ENCODE data around the gene SLC17A7. TPM values are rescaled to one million over a fixed set of nuclear protein-coding genes. Genes with fewer than 3 reads are reported as not detected.

SLC17A7 gene
- total and polyA plus RNA-seq, 4 donors: 0.15 to 4.7 (median 0.75) TPM

GRCh38 chr19:49391581-49392399, 49.5 kb downstream of the SLC17A7 start:
- DNase-seq: peak; percentile 86 to 91
- peak; percentile 71 for ATAC-seq (ENCODE audit: low FRiP score)
- H3K27ac ChIP-seq (ENCODE audit: low read depth in 1 of 2, low read length in 2 of 2): no peak overlapping the region
- WGBS, 2 donors: 16 to 27% methylated on average over 14 of the region's 14 CpGs
- no peaks in the 10 kb centered on the region for H3K36me3 ChIP-seq (ENCODE audit: control insufficient read depth in 1 of 2, insufficient read depth in 2 of 2, low read length in 1 of 2)
- intact Hi-C loops (cut with DNase I): loop anchor here (1.0 to 10.0 kb wide), 3 partner anchors 51 to 153 kb away; no protein-coding TSS in a partner anchor
- H3K9me3 ChIP-seq (ENCODE audit: control insufficient read depth, low read length): no peaks in the 10 kb centered on the region
- H3K27me3 ChIP-seq (ENCODE audit: control insufficient read depth in 1 of 2, insufficient read depth in 2 of 2, low read length in 1 of 2): no peaks in the 10 kb centered on the region
- no peaks in the 10 kb centered on the region for H3K4me1 ChIP-seq (ENCODE audit: control insufficient read depth in 1 of 2, insufficient read depth in 2 of 2, low read length in 2 of 2)
- no peak overlapping the region for H3K4me3 ChIP-seq (ENCODE audit: low read length in 2 of 2)

GRCh38 chr19:49390929-49391359, 50.4 kb downstream of the SLC17A7 start:
- Histone ChIP-seq H3K27me3 (ENCODE audit: control insufficient read depth in 1 of 2, insufficient read depth in 2 of 2, low read length in 1 of 2) (no peaks in the 10 kb centered on the region), H3K4me1 (ENCODE audit: control insufficient read depth in 1 of 2, insufficient read depth in 2 of 2, low read length in 2 of 2) (no peaks in the 10 kb centered on the region), H3K36me3 (ENCODE audit: control insufficient read depth in 1 of 2, insufficient read depth in 2 of 2, low read length in 1 of 2) (no peaks in the 10 kb centered on the region), H3K4me3 (ENCODE audit: low read length in 2 of 2) (no peak overlapping the region), H3K27ac (ENCODE audit: low read depth in 1 of 2, low read length in 2 of 2) (no peak overlapping the region), H3K9me3 (ENCODE audit: control insufficient read depth, low read length) (no peaks in the 10 kb centered on the region)
- ATAC-seq (ENCODE audit: low FRiP score) (no peak), DNase-seq (no peak)
- WGBS, 2 donors: 43 to 51% methylated on average over 9 of the region's 9 CpGs
- intact Hi-C loops (cut with DNase I): loop anchor here in 1 of 2 donors (2.0 to 10.0 kb wide), 2 partner anchors 52 to 154 kb away; no protein-coding TSS in a partner anchor

GRCh38 chr19:49390131-49390928, 51.0 kb downstream of the SLC17A7 start:
- DNase-seq (no peak), ATAC-seq (ENCODE audit: low FRiP score) (no peak)
- intact Hi-C loops (cut with DNase I): loop anchor here in 1 of 2 donors (2.0 to 10.0 kb wide), 2 partner anchors 52 to 154 kb away; no protein-coding TSS in a partner anchor
- Histone ChIP-seq H3K4me3 (ENCODE audit: low read length in 2 of 2) (no peak overlapping the region), H3K27ac (ENCODE audit: low read depth in 1 of 2, low read length in 2 of 2) (no peak overlapping the region), H3K4me1 (ENCODE audit: control insufficient read depth in 1 of 2, insufficient read depth in 2 of 2, low read length in 2 of 2) (no peaks in the 10 kb centered on the region), H3K9me3 (ENCODE audit: control insufficient read depth, low read length) (no peaks in the 10 kb centered on the region), H3K36me3 (ENCODE audit: control insufficient read depth in 1 of 2, insufficient read depth in 2 of 2, low read length in 1 of 2) (no peaks in the 10 kb centered on the region), H3K27me3 (ENCODE audit: control insufficient read depth in 1 of 2, insufficient read depth in 2 of 2, low read length in 1 of 2) (no peaks in the 10 kb centered on the region)
- 59 to 62% methylated on average over 26 of the region's 26 CpGs for WGBS, 2 donors

- no peak overlapping the region for H3K4me3 ChIP-seq (ENCODE audit: low read length in 2 of 2)
- intact Hi-C loops (cut with DNase I): no loop called here
- 84 to 86% methylated on average over 20 of the region's 20 CpGs for WGBS, 2 donors
- ATAC-seq (ENCODE audit: low FRiP score): no peak
- H3K4me1 ChIP-seq (ENCODE audit: control insufficient read depth in 1 of 2, insufficient read depth in 2 of 2, low read length in 2 of 2): no peaks in the 10 kb centered on the region
- H3K27me3 ChIP-seq (ENCODE audit: control insufficient read depth in 1 of 2, insufficient read depth in 2 of 2, low read length in 1 of 2): no peaks in the 10 kb centered on the region
- no peak for DNase-seq
- no peaks in the 10 kb centered on the region for H3K36me3 ChIP-seq (ENCODE audit: control insufficient read depth in 1 of 2, insufficient read depth in 2 of 2, low read length in 1 of 2)
- H3K27ac ChIP-seq (ENCODE audit: low read depth in 1 of 2, low read length in 2 of 2): no peak overlapping the region
- H3K9me3 ChIP-seq (ENCODE audit: control insufficient read depth, low read length): no peaks in the 10 kb centered on the region
Measured at GRCh38 chr19:49389406-49389805, 51.9 kb downstream of the SLC17A7 start.

GRCh38 chr19:49387936-49388372, 53.4 kb downstream of the SLC17A7 start, which contains the start of gene KASH5:
Gene KASH5, plus strand, starts transcription at chr19:49388249. Its CDS starts 2,635 bp downstream, at chr19:49390884.
- H3K36me3 ChIP-seq (ENCODE audit: control insufficient read depth in 1 of 2, insufficient read depth in 2 of 2, low read length in 1 of 2): no peaks in the 10 kb centered on the region
- 35 to 57% methylated on average over 39 to 40 of the region's 40 CpGs for WGBS, 2 donors
- no peak within 1 kb of the TSS for H3K27ac ChIP-seq (ENCODE audit: low read depth in 1 of 2, low read length in 2 of 2)
- ATAC-seq (ENCODE audit: low FRiP score): peak; percentile 77
- H3K4me1 ChIP-seq (ENCODE audit: control insufficient read depth in 1 of 2, insufficient read depth in 2 of 2, low read length in 2 of 2): no peaks in the 10 kb centered on the region
- H3K27me3 ChIP-seq (ENCODE audit: control insufficient read depth in 1 of 2, insufficient read depth in 2 of 2, low read length in 1 of 2): no peaks in the 10 kb centered on the region
- no peaks in the 10 kb centered on the region for H3K9me3 ChIP-seq (ENCODE audit: control insufficient read depth, low read length)
- intact Hi-C loops (cut with DNase I): no loop called here
- no peak within 1 kb of the TSS for H3K4me3 ChIP-seq (ENCODE audit: low read length in 2 of 2)
- DNase-seq: peak; percentile 90 to 92

GRCh38 chr19:49383599-49383998, 57.7 kb downstream of the SLC17A7 start:
- Histone ChIP-seq H3K27me3 (ENCODE audit: control insufficient read depth in 1 of 2, insufficient read depth in 2 of 2, low read length in 1 of 2) (no peaks in the 10 kb centered on the region), H3K4me1 (ENCODE audit: control insufficient read depth in 1 of 2, insufficient read depth in 2 of 2, low read length in 2 of 2) (no peaks in the 10 kb centered on the region), H3K27ac (ENCODE audit: low read depth in 1 of 2, low read length in 2 of 2) (no peak overlapping the region), H3K9me3 (ENCODE audit: control insufficient read depth, low read length) (peaks cover 4% of the 10 kb centered on the region), H3K36me3 (ENCODE audit: control insufficient read depth in 1 of 2, insufficient read depth in 2 of 2, low read length in 1 of 2) (no peaks in the 10 kb centered on the region), H3K4me3 (ENCODE audit: low read length in 2 of 2) (no peak overlapping the region)
- no peak for DNase-seq
- intact Hi-C loops (cut with DNase I): no loop called here
- no peak for ATAC-seq (ENCODE audit: low FRiP score)
- WGBS, 2 donors: 40 to 46% methylated on average over 1 of the region's 1 CpG

GRCh38 chr19:49382639-49383038, 58.7 kb downstream of the SLC17A7 start:
- Histone ChIP-seq H3K4me1 (ENCODE audit: control insufficient read depth in 1 of 2, insufficient read depth in 2 of 2, low read length in 2 of 2) (no peaks in the 10 kb centered on the region), H3K4me3 (ENCODE audit: low read length in 2 of 2) (no peak overlapping the region), H3K27ac (ENCODE audit: low read depth in 1 of 2, low read length in 2 of 2) (no peak overlapping the region), H3K9me3 (ENCODE audit: control insufficient read depth, low read length) (peaks cover 4% of the 10 kb centered on the region), H3K27me3 (ENCODE audit: control insufficient read depth in 1 of 2, insufficient read depth in 2 of 2, low read length in 1 of 2) (no peaks in the 10 kb centered on the region), H3K36me3 (ENCODE audit: control insufficient read depth in 1 of 2, insufficient read depth in 2 of 2, low read length in 1 of 2) (no peaks in the 10 kb centered on the region)
- intact Hi-C loops (cut with DNase I): no loop called here
- 85 to 90% methylated on average over 5 of the region's 5 CpGs for WGBS, 2 donors
- DNase-seq: no peak
- no peak for ATAC-seq (ENCODE audit: low FRiP score)

GRCh38 chr19:49380391-49380790, 60.9 kb downstream of the SLC17A7 start:
- ATAC-seq (ENCODE audit: low FRiP score) (no peak), DNase-seq (no peak)
- Histone ChIP-seq H3K4me1 (ENCODE audit: control insufficient read depth in 1 of 2, insufficient read depth in 2 of 2, low read length in 2 of 2) (no peaks in the 10 kb centered on the region), H3K27ac (ENCODE audit: low read depth in 1 of 2, low read length in 2 of 2) (no peak overlapping the region), H3K36me3 (ENCODE audit: control insufficient read depth in 1 of 2, insufficient read depth in 2 of 2, low read length in 1 of 2) (no peaks in the 10 kb centered on the region), H3K27me3 (ENCODE audit: control insufficient read depth in 1 of 2, insufficient read depth in 2 of 2, low read length in 1 of 2) (no peaks in the 10 kb centered on the region), H3K9me3 (ENCODE audit: control insufficient read depth, low read length) (peaks cover 4% of the 10 kb centered on the region), H3K4me3 (ENCODE audit: low read length in 2 of 2) (no peak overlapping the region)
- WGBS, 2 donors: 91 to 92% methylated on average over 3 of the region's 3 CpGs
- intact Hi-C loops (cut with DNase I): no loop called here

Data from aorta (tissue), 5 donors.